H1 (cell line): ENCODE results near the gene RBM4B. TPM values are rescaled to one million over a fixed set of nuclear protein-coding genes. Genes with fewer than 3 reads are reported as not detected.

Experiments used
- CTCF ChIA-PET: fragments of 300-600 bp; sonication (Branson Sonifier 250); formaldehyde crosslinking; loops from one replicate; lab custom pipeline; 2021; ENCODE audit not compliant: partially characterized antibody; lab: Charles Lee
- POLR2A ChIA-PET: fragments of 300-600 bp; sonication (Branson Sonifier 250); formaldehyde crosslinking; loops from one replicate; lab custom pipeline; 2021; ENCODE audit warnings: inconsistent platforms; ENCODE audit not compliant: partially characterized antibody; lab: Charles Lee
- DNase-seq, 2 experiments: peaks; one replicate each; pipeline versions ENCODE4 v3.0.0 to v3.0.0-alpha.2; 2010 to 2022; ENCODE audit warnings: low spot score in 2 of 2, low read depth in 1 of 2, mixed read lengths in 1 of 2
- FAIRE-seq: peaks from 2 replicates; lab custom pipeline; 2011; peaks lifted over from hg19 to GRCh38; lab: Jason Lieb, UNC
- H2AFZ ChIP-seq: 2 replicates; pipeline ENCODE4 v1.8.1; 2012; ENCODE audit warnings: low read length, inconsistent platforms
- H2AK5ac ChIP-seq: 2 replicates; pipeline ENCODE4 v1.6.1; 2013; ENCODE audit warnings: low read depth, low read length
- H2BK120ac ChIP-seq: replicated peaks from 2 replicates; pipeline ENCODE3; 2013; ENCODE audit warnings: low read depth, low read length, inconsistent platforms
- H2BK12ac ChIP-seq: 2 replicates; pipeline ENCODE4 v1.6.1; 2013; ENCODE audit warnings: low read depth, low read length
- H2BK15ac ChIP-seq: 2 replicates; pipeline ENCODE4 v1.6.1; 2013; ENCODE audit warnings: low read length
- H2BK20ac ChIP-seq: 2 replicates; pipeline ENCODE4 v1.6.1; 2013; ENCODE audit warnings: low read length
- H2BK5ac ChIP-seq: 2 replicates; pipeline ENCODE4 v1.6.1; 2013; ENCODE audit warnings: low read depth, low read length
- H3K14ac ChIP-seq: 2 replicates; pipeline ENCODE4 v1.6.1; 2013; ENCODE audit warnings: inconsistent platforms; ENCODE audit not compliant: insufficient read length
- H3K18ac ChIP-seq: 2 replicates; pipeline ENCODE4 v1.6.1; 2013; ENCODE audit warnings: low read length; ENCODE audit errors: extremely low read depth
- H3K23ac ChIP-seq: 2 replicates; pipeline ENCODE4 v1.6.1; 2013; ENCODE audit warnings: inconsistent platforms; ENCODE audit not compliant: insufficient read length
- H3K23me2 ChIP-seq: 2 replicates; pipeline ENCODE4 v1.6.1; 2013; ENCODE audit warnings: low read depth, low read length
- H3K27ac ChIP-seq: 2 replicates; pipeline ENCODE4 v1.6.1; 2011; ENCODE audit warnings: low read depth, low read length, inconsistent platforms
- H3K27me3 ChIP-seq, 4 experiments: replicated peaks in 1 of 4; 1 replicate in 1 of 4; 2 replicates in 3 of 4; pipeline versions ENCODE4 v1.6.1 to v1.8.1; 2011 to 2013; ENCODE audit warnings: low read length in 3 of 4, mild to moderate bottlenecking in 3 of 4, inconsistent platforms in 2 of 4, mixed read lengths in 2 of 4, moderate library complexity in 1 of 4; ENCODE audit not compliant: control insufficient read depth in 3 of 4, insufficient read depth in 3 of 4; ENCODE audit errors: extremely low read depth in 1 of 4
- H3K36me3 ChIP-seq, 4 experiments: 2 replicates each; pipeline versions ENCODE4 v1.6.1 to v1.8.1; 2011 to 2013; ENCODE audit warnings: mild to moderate bottlenecking in 4 of 4, low read length in 3 of 4, moderate library complexity in 2 of 4, control low read depth in 1 of 4, inconsistent platforms in 1 of 4; ENCODE audit not compliant: insufficient read depth in 4 of 4, control insufficient read depth in 2 of 4
- H3K4ac ChIP-seq: replicated peaks from 2 replicates; pipeline ENCODE3; 2013; ENCODE audit warnings: low read length, low read depth, mixed read lengths, inconsistent platforms; ENCODE audit not compliant: insufficient read length
- H3K4me1 ChIP-seq, 4 experiments: replicated peaks in 1 of 4; 1 replicate in 1 of 4; 2 replicates in 3 of 4; pipeline versions ENCODE4 v1.6.1 to v1.8.1; 2011 to 2013; ENCODE audit warnings: low read length in 3 of 4, inconsistent platforms in 2 of 4, mixed read lengths in 1 of 4; ENCODE audit not compliant: insufficient read depth in 4 of 4, control insufficient read depth in 3 of 4
- H3K4me2 ChIP-seq, 2 experiments: 2 replicates each; pipeline versions ENCODE4 v1.6.1 to v1.8.1; 2011 to 2013; ENCODE audit warnings: low read depth in 2 of 2, low read length in 2 of 2, control low read depth in 1 of 2, inconsistent platforms in 1 of 2, mild to moderate bottlenecking in 1 of 2; ENCODE audit not compliant: insufficient read depth in 1 of 2
- H3K4me3 ChIP-seq, 4 experiments: fragments of 200-600, 300-600 bp in 1 of 4; sonication (generic), shearing (Covaris generic), sonication (Bioruptor Twin) in 1 of 4; 2 replicates each; pipeline versions ENCODE4 v1.5.1 to v1.8.1; 2011 to 2016; ENCODE audit warnings: low read length in 4 of 4, low read depth in 3 of 4, control low read depth in 2 of 4, inconsistent platforms in 2 of 4, mild to moderate bottlenecking in 2 of 4, mixed read lengths in 1 of 4, moderate library complexity in 1 of 4; ENCODE audit not compliant: insufficient read depth in 2 of 4; ENCODE audit errors: extremely low read depth in 1 of 4
- H3K56ac ChIP-seq: replicated peaks from 2 replicates; pipeline ENCODE3; 2013; ENCODE audit warnings: low read depth, mild to moderate bottlenecking, mixed read lengths, low read length, inconsistent platforms; ENCODE audit not compliant: insufficient read length
- H3K79me1 ChIP-seq: 2 replicates; pipeline ENCODE4 v1.6.1; 2013; ENCODE audit warnings: low read depth, low read length, control low read depth
- H3K79me2 ChIP-seq, 2 experiments: 2 replicates each; pipeline versions ENCODE4 v1.6.1 to v1.8.1; 2012 to 2013; ENCODE audit warnings: low read length in 2 of 2, mild to moderate bottlenecking in 2 of 2, inconsistent platforms in 1 of 2; ENCODE audit not compliant: insufficient read depth in 2 of 2, control insufficient read depth in 1 of 2
- H3K9ac ChIP-seq, 4 experiments: replicated peaks in 1 of 4; 1 replicate in 1 of 4; 2 replicates in 3 of 4; pipeline versions ENCODE4 v1.6.1 to v1.8.1; 2011 to 2013; ENCODE audit warnings: low read depth in 3 of 4, low read length in 3 of 4, control low read depth in 2 of 4, mild to moderate bottlenecking in 2 of 4, moderate library complexity in 2 of 4, inconsistent platforms in 1 of 4; ENCODE audit errors: extremely low read depth in 1 of 4
- H3K9me3 ChIP-seq, 2 experiments: 2 replicates each; pipeline versions ENCODE4 v1.6.1 to v1.8.1; 2012 to 2013; ENCODE audit warnings: mild to moderate bottlenecking in 2 of 2, moderate library complexity in 2 of 2, control low read depth in 1 of 2, inconsistent platforms in 1 of 2, low read depth in 1 of 2, low read length in 1 of 2, mixed read lengths in 1 of 2; ENCODE audit not compliant: insufficient read depth in 2 of 2
- H4K20me1 ChIP-seq, 2 experiments: replicated peaks in 1 of 2; 2 replicates each; pipeline versions ENCODE3 to v1.8.1; 2011 to 2013; ENCODE audit warnings: inconsistent platforms in 2 of 2, low read length in 2 of 2, mild to moderate bottlenecking in 1 of 2; ENCODE audit not compliant: insufficient read depth in 2 of 2, control insufficient read depth in 1 of 2
- H4K5ac ChIP-seq: 2 replicates; pipeline ENCODE4 v1.6.1; 2013; ENCODE audit warnings: low read length, low read depth, mixed read lengths, inconsistent platforms; ENCODE audit not compliant: insufficient read length
- H4K8ac ChIP-seq: 2 replicates; pipeline ENCODE4 v1.8.0; 2013; ENCODE audit warnings: mild to moderate bottlenecking, moderate library complexity, low read length, inconsistent platforms; ENCODE audit not compliant: insufficient read depth; ENCODE audit errors: extremely low read depth
- H4K91ac ChIP-seq: replicated peaks from 2 replicates; pipeline ENCODE3; 2013; ENCODE audit warnings: low read length, mixed read lengths, inconsistent platforms; ENCODE audit not compliant: insufficient read length
- ATF3 ChIP-seq: IDR thresholded peaks from 2 replicates; pipeline ENCODE4 v1.6.1; 2011; ENCODE audit warnings: low read depth, mild to moderate bottlenecking, low read length; ENCODE audit not compliant: insufficient read depth
- CEBPB ChIP-seq: IDR thresholded peaks from 2 replicates; pipeline ENCODE4 v1.6.1; 2012; ENCODE audit warnings: low read depth, low read length
- CHD1 ChIP-seq: IDR thresholded peaks from 2 replicates; pipeline ENCODE4 v1.6.1; 2012; ENCODE audit warnings: low read depth, low read length, improper control_type of control experiment
- CHD2 ChIP-seq: IDR thresholded peaks from 2 replicates; pipeline ENCODE4 v1.6.1; 2012; ENCODE audit warnings: low read length, improper control_type of control experiment
- EP300 ChIP-seq, 2 experiments: IDR thresholded peaks; 1 replicate in 1 of 2; 2 replicates in 1 of 2; pipeline ENCODE4 v1.6.1; 2011 to 2012; ENCODE audit warnings: low read depth in 2 of 2, low read length in 2 of 2, mild to moderate bottlenecking in 2 of 2, borderline replicate concordance in 1 of 2, inconsistent platforms in 1 of 2, moderate library complexity in 1 of 2
- FOSL1 ChIP-seq: IDR thresholded peaks from 2 replicates; pipeline ENCODE4 v1.6.1; 2011; ENCODE audit warnings: mild to moderate bottlenecking, low read depth, low read length, moderate library complexity; ENCODE audit not compliant: insufficient read depth
- HDAC6 ChIP-seq: IDR thresholded peaks from one replicate; pipeline ENCODE4 v1.7.1; 2012; ENCODE audit warnings: low read depth, mild to moderate bottlenecking, inconsistent platforms, low read length, moderate library complexity
- JUND ChIP-seq: IDR thresholded peaks from 2 replicates; pipeline ENCODE4 v1.6.1; 2011; ENCODE audit warnings: mild to moderate bottlenecking, improper control_type of control experiment, low read length
- NRF1 ChIP-seq: IDR thresholded peaks from 2 replicates; pipeline ENCODE4 v1.6.1; 2011; ENCODE audit warnings: mild to moderate bottlenecking, low read depth, low read length, improper control_type of control experiment
- POLR2AphosphoS5 ChIP-seq: IDR thresholded peaks from 2 replicates; pipeline ENCODE4 v1.6.1; 2011; ENCODE audit warnings: low read depth, low read length
- RXRA ChIP-seq: IDR thresholded peaks from 2 replicates; pipeline ENCODE4 v1.6.1; 2011; ENCODE audit warnings: low read depth, mild to moderate bottlenecking, low read length, moderate library complexity; ENCODE audit not compliant: insufficient read depth
- SP1 ChIP-seq: IDR thresholded peaks from 2 replicates; pipeline ENCODE4 v1.6.1; 2011; ENCODE audit warnings: low read depth, low read length
- SRF ChIP-seq: IDR thresholded peaks from 2 replicates; pipeline ENCODE4 v1.6.1; 2011; ENCODE audit warnings: mild to moderate bottlenecking, low read depth, low read length, moderate library complexity
- SUZ12 ChIP-seq: fragments of 200-600 bp; sonication (generic); IDR thresholded peaks from 2 replicates; pipeline ENCODE4 v1.6.1; 2012; ENCODE audit warnings: mild to moderate bottlenecking, inconsistent platforms, low read length, moderate library complexity, mixed read lengths
- TEAD4 ChIP-seq: IDR thresholded peaks from 2 replicates; pipeline ENCODE4 v1.6.1; 2012; ENCODE audit warnings: low read depth, low read length, inconsistent platforms, mixed read lengths
- WGBS, 2 experiments: shearing (Covaris generic) in 1 of 2; methylation state at CpG; one replicate each; pipeline versions ENCODE4 v1.1.6 to v1.1.7; 2013 to 2015; ENCODE audit warnings: low lambda C conversion rate in 2 of 2, mixed read lengths in 2 of 2, inconsistent platforms in 1 of 2, low coverage in 1 of 2, missing lambda C conversion rate in 1 of 2; ENCODE audit not compliant: insufficient replicate concordance in 2 of 2, insufficient coverage in 1 of 2, insufficient read length in 1 of 2; ENCODE audit errors: extremely low coverage in 1 of 2, missing lambda C conversion rate in 1 of 2; 5-methylcytosine and 5-hydroxymethylcytosine counted together
- polyA plus RNA-seq, 7 experiments: library from polyadenylated mRNA; depleted of rRNA in 3 of 7; stranded (reverse) in 5 of 7; unstranded in 2 of 7; fragments of >200 nt in 5 of 7; fragments of 200-250 nt in 2 of 7; gene quantifications; 1 replicate in 5 of 7; 2 replicates in 1 of 7; 4 replicates in 1 of 7; pipeline versions ENCODE4 v1.2.1 to v1.2.3, GENCODE V29; 2011 to 2013; ENCODE audit warnings: missing spikeins in 2 of 7, mixed read lengths in 2 of 7
- total RNA-seq: library from RNA; stranded (reverse); fragmentation: NEBNext Ultra II Directional; extraction: Animal tissue kit (Norgen Biotek cat#: 25700); gene quantifications from 2 replicates; pipeline ENCODE4 v1.2.1, GENCODE V29; 2021

RBM4B gene
- total and polyA plus RNA-seq, 2 of the 8 experiments (the other 6 are each of a cell fraction or from before 2014, with no cell fraction given): 27.5 to 30.5 TPM

GRCh38 chr11:66626382-66626781 lies 51.3 kb downstream of the RBM4B start:
- no peak overlapping the region for H3K14ac ChIP-seq
- no peak overlapping the region for H4K91ac ChIP-seq
- no peaks in the 10 kb centered on the region for H3K23me2 ChIP-seq
- no peaks in the 10 kb centered on the region for H3K9me3 ChIP-seq
- no peak overlapping the region for H2BK15ac ChIP-seq
- H3K27me3 ChIP-seq: no peaks in the 10 kb centered on the region
- WGBS, 2 experiments: 98% methylated on average over 19 of the region's 25 CpGs; no CpG with 5 or more reads in 1 of the 2 experiments
- no peak for FAIRE-seq
- H3K4me2 ChIP-seq: no peak overlapping the region
- no peak overlapping the region for H2AFZ ChIP-seq
- H2AK5ac ChIP-seq: no peak overlapping the region
- peaks cover 53 to 91% (median 82%) of the 10 kb centered on the region in 4 experiments for H3K36me3 ChIP-seq
- H3K4ac ChIP-seq: no peak overlapping the region
- H3K4me1 ChIP-seq: no peaks in the 10 kb centered on the region
- no peak overlapping the region for H3K9ac ChIP-seq
- H3K79me1 ChIP-seq: peaks cover 33% of the 10 kb centered on the region
- CTCF ChIA-PET: interaction anchor here (0.6 kb wide), 2 partner anchors 209 to 241 kb away, joined by 3 read pairs; no protein-coding TSS in a partner anchor
- no peak overlapping the region for H2BK120ac ChIP-seq
- H3K79me2 ChIP-seq: peaks cover 63 to 100% of the 10 kb centered on the region in 2 experiments
- no peak overlapping the region for H3K56ac ChIP-seq
- POLR2A ChIA-PET: interaction anchor here (0.6 to 66.2 kb wide), 4 partner anchors 5 to 121 kb away, joined by 3 to 2165 read pairs (median 1084); partner anchors contain the start of genes CCDC87, CCS, RBM14 and RBM4
- no peak overlapping the region for H3K4me3 ChIP-seq
- peaks cover 54 to 59% of the 10 kb centered on the region in 2 experiments for H4K20me1 ChIP-seq
- no peak overlapping the region for H4K5ac ChIP-seq
- H4K8ac ChIP-seq: no peak overlapping the region
- H2BK12ac ChIP-seq: no peak overlapping the region
- no peak overlapping the region for H2BK5ac ChIP-seq
- H3K27ac ChIP-seq: no peak overlapping the region
- no peak overlapping the region for H3K18ac ChIP-seq
- H2BK20ac ChIP-seq: no peak overlapping the region
- H3K23ac ChIP-seq: no peak overlapping the region
- DNase-seq: no peak
- TF ChIP-seq TEAD4: no peak
- TF ChIP-seq CEBPB: no peak
- TF ChIP-seq EP300 (IDR thresholded peaks at IDR 0.05; ENCODE audit: borderline replicate concordance in 1 of 2, low read depth in 2 of 2, low read length in 2 of 2): no peak
- no peak for TF ChIP-seq SP1
- no peak for TF ChIP-seq JUND
- no peak for TF ChIP-seq POLR2AphosphoS5
- TF ChIP-seq CHD2: no peak
- no peak for TF ChIP-seq SRF
- no peak for TF ChIP-seq CHD1
- no peak for TF ChIP-seq NRF1
- TF ChIP-seq RXRA: no peak
- no peak for TF ChIP-seq FOSL1
- TF ChIP-seq HDAC6: no peak
- no peak for TF ChIP-seq ATF3
- TF ChIP-seq SUZ12: no peak
